Activated CD8-positive, alpha-beta memory T cell treated with anti-CD3 and anti-CD28 coated beads for 1 hour (primary cell): Measurements from ENCODE around the gene CNOT8.
"Not testable (repeated sequence)": the region's sequence is repeated elsewhere in the genome, so short reads cannot be mapped to it uniquely, and the experiment has no call there.

Experiments used
- DNase-seq, 2 donors: peaks; one replicate each; pipeline ENCODE4 v3.0.0-alpha.2; 2020; ENCODE audit warnings: low read depth in 1 of 2; ENCODE audit errors: extremely low read depth in 1 of 2

CNOT8 gene

GRCh38 chr5:154834053-154834452 is 24.4 kb upstream of the CNOT8 start:
- no peak for DNase-seq

GRCh38 chr5:154835701-154836052 is 22.8 kb upstream of the CNOT8 start:
- not testable (repeated sequence) for DNase-seq

GRCh38 chr5:154836225-154836624 is 22.2 kb upstream of the CNOT8 start:
- no peak for DNase-seq

- no peak for DNase-seq
These were observed 21.2 kb upstream of the CNOT8 start for GRCh38 chr5:154837009-154837901.

GRCh38 chr5:154840435-154841272 is 17.8 kb upstream of the CNOT8 start:
- DNase-seq = no peak

GRCh38 chr5:154841273-154841661 is 17.2 kb upstream of the CNOT8 start:
- DNase-seq = no peak

- DNase-seq = no peak
These were observed 15.5 kb upstream of the CNOT8 start for GRCh38 chr5:154842689-154843530.

- no peak for DNase-seq
These were observed 13.6 kb upstream of the CNOT8 start for GRCh38 chr5:154844809-154845208.

GRCh38 chr5:154849264-154849785 is 9.1 kb upstream of the CNOT8 start:
- no peak for DNase-seq

GRCh38 chr5:154849791-154850201 is 8.6 kb upstream of the CNOT8 start:
- no peak for DNase-seq

- DNase-seq = no peak
These were observed 8.0 kb upstream of the CNOT8 start, which contains the start of gene FAXDC2 for GRCh38 chr5:154850255-154851062. FAXDC2 (minus strand) TSS chr5:154850603; CDS start chr5:154838178, 12,425 bp downstream.

- no peak for DNase-seq
These were observed 7.1 kb upstream of the CNOT8 start for GRCh38 chr5:154851351-154851750.

- peak; percentile 75 to 85 for DNase-seq
These were observed 714 bp upstream of the CNOT8 start for GRCh38 chr5:154857530-154858296.

GRCh38 chr5:154858972-154859871 is 795 bp downstream of the CNOT8 start:
- no peak for DNase-seq

- no peak for DNase-seq
These were observed 1.7 kb downstream of the CNOT8 start for GRCh38 chr5:154860123-154860522.

- DNase-seq = no peak
These were observed 2.3 kb downstream of the CNOT8 start for GRCh38 chr5:154860765-154861164.

- no peak for DNase-seq
These were observed 3.5 kb downstream of the CNOT8 start for GRCh38 chr5:154861946-154862345.

- no peak for DNase-seq
These were observed 4.3 kb downstream of the CNOT8 start for GRCh38 chr5:154862766-154863165.
